ENCODE results near the gene CHL1. TPM values are rescaled to one million over a fixed set of nuclear protein-coding genes. Genes with fewer than 3 reads are reported as not detected.

The CHL1 gene
- total RNA-seq, 2 experiments from 2014 or later = not detected

DNA sequence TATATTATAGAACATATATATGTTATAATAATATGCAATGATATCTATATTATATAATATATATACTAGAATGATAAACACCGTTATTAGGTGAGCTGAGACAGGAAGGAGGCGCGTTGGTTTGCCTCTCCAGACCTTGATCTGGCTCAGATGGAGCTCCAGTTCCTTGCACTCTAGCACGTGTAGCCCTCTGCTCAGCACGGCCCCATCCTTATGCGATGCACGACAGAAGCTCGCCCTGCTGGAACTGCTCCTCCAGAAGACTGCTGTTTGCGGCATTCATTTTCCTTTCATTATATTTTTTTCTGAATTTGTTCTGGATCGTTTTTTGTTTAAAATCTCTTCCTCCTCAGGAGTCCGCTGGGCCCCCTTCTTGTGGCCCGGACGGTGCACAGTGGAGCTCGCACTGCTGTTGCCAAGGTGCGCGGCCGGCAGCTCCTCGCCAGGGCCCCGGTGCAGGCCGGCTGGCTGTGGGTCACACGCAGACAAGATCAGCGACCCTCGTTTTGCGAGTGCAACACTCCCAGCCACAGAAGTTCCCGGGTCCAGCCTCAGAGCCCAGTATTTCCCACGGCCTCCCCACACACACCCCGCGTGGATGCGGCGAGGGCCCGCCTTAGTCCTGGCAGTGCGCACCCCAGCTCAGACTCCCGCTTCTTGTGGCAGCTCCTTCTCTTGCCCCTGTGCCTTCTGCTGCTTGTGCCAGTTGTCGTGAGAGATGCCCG, 112.2 kb downstream of the CHL1 start:
- ATAC-seq (ENCODE audit: low read depth) = no peak
- POLR2A ChIA-PET = no interaction called here
- Mint-ChIP-seq H3K36me3 (no peaks in the 10 kb centered on the region), H3K4me3 (no peak overlapping the region), H3K27me3 (peaks cover 4% of the 10 kb centered on the region), H3K9me3 (no peaks in the 10 kb centered on the region), H3K27ac (no peak overlapping the region), H3K4me1 (no peaks in the 10 kb centered on the region)
- DNase-seq = no peak

DNA sequence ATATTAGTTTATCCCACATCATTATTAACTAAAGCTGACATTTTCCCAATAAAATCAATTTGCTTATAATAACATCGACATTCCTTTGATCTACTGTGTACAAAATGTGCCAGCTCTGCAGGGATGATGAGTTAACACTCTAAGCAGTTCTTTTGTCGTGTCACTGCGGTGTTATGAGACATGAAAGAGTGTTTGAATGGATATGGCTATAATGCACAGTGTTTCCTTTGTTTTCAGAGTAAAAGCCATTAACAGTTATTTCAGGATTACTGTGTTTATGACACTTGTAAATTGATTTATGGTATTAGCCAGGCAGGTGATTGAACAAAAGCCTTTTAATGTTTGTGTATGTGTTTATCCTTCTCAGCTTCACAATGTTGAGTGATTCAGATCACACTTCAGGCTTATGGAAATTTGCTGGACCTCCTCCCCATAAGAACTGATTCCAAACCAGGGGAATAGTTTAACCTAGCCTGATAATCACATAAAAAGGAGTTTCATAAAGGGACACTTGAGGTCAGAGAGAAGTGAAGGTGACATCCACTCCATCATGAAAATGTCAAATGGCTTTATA, 115.7 kb downstream of the CHL1 start:
- no peak overlapping the region for H3K4me3 Mint-ChIP-seq
- no peaks in the 10 kb centered on the region for H3K36me3 Mint-ChIP-seq
- POLR2A ChIA-PET = no interaction called here
- peaks cover 4% of the 10 kb centered on the region for H3K27me3 Mint-ChIP-seq
- H3K9me3 Mint-ChIP-seq = no peaks in the 10 kb centered on the region
- no peaks in the 10 kb centered on the region for H3K4me1 Mint-ChIP-seq
- H3K27ac Mint-ChIP-seq = no peak overlapping the region
- no peak for DNase-seq
- no peak for ATAC-seq (ENCODE audit: low read depth)

DNA sequence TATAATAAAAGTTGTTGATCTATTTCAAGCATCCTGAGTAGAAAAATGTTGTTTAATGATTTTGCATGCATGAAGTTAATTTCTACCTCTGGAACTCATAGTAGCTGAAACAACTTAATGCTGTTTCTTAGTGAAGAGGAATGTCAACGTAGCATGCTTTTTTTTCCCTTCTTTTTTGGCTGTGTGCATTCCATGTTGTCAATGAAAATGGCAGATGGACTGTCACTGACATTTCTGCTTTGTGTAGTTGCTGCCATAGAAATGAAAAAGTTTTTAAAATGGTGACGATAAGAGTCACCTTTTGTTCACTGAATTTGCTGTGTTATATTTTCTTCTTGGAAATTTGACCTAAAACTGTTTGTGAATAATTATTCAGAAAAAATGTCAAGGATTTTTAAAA, 116.3 kb downstream of the CHL1 start:
- Mint-ChIP-seq H3K36me3 (no peaks in the 10 kb centered on the region), H3K27ac (no peak overlapping the region), H3K27me3 (peaks cover 4% of the 10 kb centered on the region), H3K4me3 (no peak overlapping the region), H3K9me3 (no peaks in the 10 kb centered on the region), H3K4me1 (no peaks in the 10 kb centered on the region)
- ATAC-seq (ENCODE audit: low read depth) (no peak), DNase-seq (no peak)
- POLR2A ChIA-PET = no interaction called here

DNA sequence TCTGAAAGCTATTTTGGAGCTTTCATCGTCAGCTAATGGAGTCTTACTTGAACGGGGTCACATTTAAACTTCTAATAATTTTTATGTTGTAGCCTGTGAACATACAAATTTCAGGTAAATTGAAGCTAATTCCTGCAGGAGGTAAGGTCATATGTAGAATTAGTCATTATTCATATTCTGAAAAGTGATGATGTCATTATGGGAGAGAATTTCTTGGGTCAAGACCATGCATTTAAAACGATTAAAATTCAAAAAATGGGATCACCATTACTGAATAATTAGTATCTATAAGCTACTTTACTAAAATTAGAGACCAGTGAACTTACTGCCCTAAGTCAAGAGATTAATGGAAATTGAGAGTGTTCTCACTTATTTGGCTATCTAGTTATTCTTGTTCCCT, 120.4 kb downstream of the CHL1 start:
- H3K36me3 Mint-ChIP-seq = no peaks in the 10 kb centered on the region
- H3K27ac Mint-ChIP-seq = no peak overlapping the region
- H3K9me3 Mint-ChIP-seq = no peaks in the 10 kb centered on the region
- H3K27me3 Mint-ChIP-seq = no peaks in the 10 kb centered on the region
- no peak overlapping the region for H3K4me3 Mint-ChIP-seq
- no peak for ATAC-seq (ENCODE audit: low read depth)
- POLR2A ChIA-PET = no interaction called here
- H3K4me1 Mint-ChIP-seq = no peaks in the 10 kb centered on the region
- no peak for DNase-seq

DNA sequence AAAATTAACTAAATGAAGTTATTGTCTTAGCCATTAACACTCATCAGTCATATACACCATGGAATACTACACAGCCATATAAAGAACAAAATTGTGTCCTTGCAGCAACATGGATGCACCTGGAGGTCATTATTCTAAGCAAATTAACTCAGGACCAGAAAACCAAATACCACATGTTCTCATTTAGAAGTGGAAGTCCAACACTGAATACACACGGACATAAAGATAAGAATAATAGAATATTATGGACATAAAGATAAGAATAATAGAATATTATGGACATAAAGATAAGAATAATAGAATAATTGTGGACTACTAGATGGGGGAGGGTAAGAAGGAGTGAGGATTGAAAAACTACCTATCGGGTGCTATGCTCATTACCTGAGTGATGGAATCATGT, 122.3 kb downstream of the CHL1 start:
- DNase-seq (no peak), ATAC-seq (ENCODE audit: low read depth) (no peak)
- POLR2A ChIA-PET = no interaction called here
- Mint-ChIP-seq H3K27ac (no peak overlapping the region), H3K27me3 (no peaks in the 10 kb centered on the region), H3K4me1 (no peaks in the 10 kb centered on the region), H3K4me3 (no peak overlapping the region), H3K36me3 (no peaks in the 10 kb centered on the region), H3K9me3 (no peaks in the 10 kb centered on the region)

DNA sequence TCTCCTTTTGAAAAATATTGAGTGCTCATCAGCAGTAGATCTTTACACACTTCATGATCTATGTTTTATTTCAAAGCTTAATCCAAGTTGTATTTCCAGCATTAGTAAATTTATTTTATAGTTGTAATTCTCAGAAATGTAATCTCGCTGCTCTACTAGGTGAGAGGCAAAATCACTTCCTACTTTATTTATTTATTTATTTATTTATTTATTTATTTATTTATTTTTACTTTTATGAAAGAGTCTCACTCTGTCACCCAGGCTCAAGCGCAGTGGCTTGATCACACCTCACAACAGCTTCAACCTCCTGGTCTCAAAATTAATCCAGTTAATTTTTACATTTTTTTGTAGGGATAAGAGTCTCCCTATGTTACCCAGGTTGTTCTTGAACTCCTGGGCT, 127.9 kb downstream of the CHL1 start:
- no peaks in the 10 kb centered on the region for H3K9me3 Mint-ChIP-seq
- H3K27ac Mint-ChIP-seq = no peak overlapping the region
- no peak overlapping the region for H3K4me3 Mint-ChIP-seq
- POLR2A ChIA-PET = no interaction called here
- no peaks in the 10 kb centered on the region for H3K4me1 Mint-ChIP-seq
- no peaks in the 10 kb centered on the region for H3K36me3 Mint-ChIP-seq
- ATAC-seq (ENCODE audit: low read depth) = no peak
- DNase-seq = no peak
- no peaks in the 10 kb centered on the region for H3K27me3 Mint-ChIP-seq

DNA sequence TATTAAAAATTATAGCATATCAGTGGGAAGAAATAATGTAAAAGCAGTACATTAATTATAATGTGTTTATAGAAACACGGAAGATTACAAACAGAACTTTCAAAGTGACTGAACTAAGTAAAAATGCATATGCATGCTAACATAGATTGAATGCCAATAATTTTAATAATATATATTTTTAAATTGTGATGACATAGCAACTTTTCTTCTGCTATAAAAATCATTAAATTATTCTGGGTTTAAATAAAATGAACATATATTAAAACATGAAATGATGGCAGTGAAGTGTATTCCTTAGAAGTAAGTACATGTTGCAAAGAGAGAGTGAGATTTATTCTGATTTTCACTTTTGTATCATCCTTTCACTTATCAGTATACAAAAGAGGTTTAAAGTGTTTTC, 128.9 kb downstream of the CHL1 start:
- no peak for ATAC-seq (ENCODE audit: low read depth)
- Mint-ChIP-seq H3K27ac (no peak overlapping the region), H3K4me1 (no peaks in the 10 kb centered on the region), H3K9me3 (no peaks in the 10 kb centered on the region), H3K36me3 (no peaks in the 10 kb centered on the region), H3K27me3 (no peaks in the 10 kb centered on the region), H3K4me3 (no peak overlapping the region)
- POLR2A ChIA-PET = no interaction called here
- DNase-seq = no peak

DNA sequence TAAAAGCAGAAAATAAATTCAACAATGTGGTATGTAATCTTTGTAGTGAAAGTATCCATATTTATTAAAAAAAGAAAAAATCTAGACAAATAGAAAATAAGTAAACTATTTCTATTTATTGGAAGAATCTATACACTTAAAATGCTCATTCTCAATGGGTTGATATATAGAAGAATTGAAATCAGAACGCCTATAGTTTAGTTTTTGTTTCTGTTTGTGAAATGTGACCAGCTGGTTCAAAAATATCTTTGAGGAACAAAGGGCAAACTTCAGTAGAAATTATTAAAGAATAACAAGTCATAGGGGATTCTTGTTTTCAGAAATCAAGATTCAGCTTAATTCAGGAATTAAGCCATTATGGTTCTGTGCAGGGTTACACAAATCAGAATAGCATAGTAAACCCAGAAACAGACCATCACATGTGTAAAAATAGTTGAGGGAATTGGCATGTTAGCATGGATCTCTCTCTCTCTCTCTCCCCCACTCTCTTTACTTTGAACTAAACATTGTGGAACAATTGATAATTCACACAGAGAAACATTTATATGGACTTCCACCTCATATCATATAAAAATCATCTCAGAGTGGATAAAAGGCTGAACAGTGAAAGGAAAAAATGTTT, 134.0 kb downstream of the CHL1 start:
- POLR2A ChIA-PET = no interaction called here
- H3K27ac Mint-ChIP-seq = no peak overlapping the region
- no peaks in the 10 kb centered on the region for H3K27me3 Mint-ChIP-seq
- DNase-seq = no peak
- ATAC-seq (ENCODE audit: low read depth) = no peak
- H3K4me3 Mint-ChIP-seq = no peak overlapping the region
- H3K9me3 Mint-ChIP-seq = no peaks in the 10 kb centered on the region
- H3K4me1 Mint-ChIP-seq = no peaks in the 10 kb centered on the region
- no peaks in the 10 kb centered on the region for H3K36me3 Mint-ChIP-seq

DNA sequence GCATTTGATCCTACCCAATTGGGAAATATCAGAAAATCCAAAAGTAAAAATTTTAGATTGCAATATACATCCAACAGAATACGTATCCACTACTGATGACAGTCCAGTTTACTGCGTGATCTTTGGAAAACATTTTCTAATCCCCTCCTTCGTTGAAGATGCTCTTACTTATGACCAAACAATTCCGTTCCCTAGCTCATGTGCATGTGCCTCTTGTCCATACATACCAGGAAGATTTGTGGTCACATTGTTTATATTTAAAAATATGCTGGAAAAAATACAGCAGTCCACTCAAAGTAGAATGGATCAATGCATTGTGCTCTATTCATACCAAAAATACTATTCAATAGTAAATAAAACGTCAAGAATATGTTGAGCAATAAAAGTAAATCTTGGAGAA, 135.3 kb downstream of the CHL1 start:
- POLR2A ChIA-PET = no interaction called here
- H3K4me3 Mint-ChIP-seq = no peak overlapping the region
- H3K27ac Mint-ChIP-seq = no peak overlapping the region
- no peaks in the 10 kb centered on the region for H3K36me3 Mint-ChIP-seq
- DNase-seq (no peak), ATAC-seq (ENCODE audit: low read depth) (no peak)
- H3K9me3 Mint-ChIP-seq = no peaks in the 10 kb centered on the region
- H3K27me3 Mint-ChIP-seq = no peaks in the 10 kb centered on the region
- H3K4me1 Mint-ChIP-seq = no peaks in the 10 kb centered on the region

DNA sequence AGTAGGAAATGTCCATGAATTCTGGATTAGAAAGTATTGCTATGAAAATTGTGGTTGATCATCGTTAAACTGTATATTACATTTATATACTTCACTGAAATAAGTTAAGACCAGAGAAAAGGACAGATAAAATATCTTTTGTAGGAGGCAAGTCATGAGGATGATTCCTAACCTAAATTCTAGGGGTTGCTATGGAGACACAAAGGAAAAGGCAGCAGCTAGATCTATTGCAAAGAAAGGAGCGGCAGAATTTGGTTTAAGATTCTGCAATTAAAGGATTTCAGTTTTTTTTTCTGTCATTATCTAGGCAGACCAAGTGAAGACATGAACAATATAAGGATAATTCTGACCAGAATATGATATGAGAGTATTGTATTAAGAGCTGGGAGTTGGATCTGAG, 136.1 kb downstream of the CHL1 start:
- Mint-ChIP-seq H3K27me3 (no peaks in the 10 kb centered on the region), H3K27ac (no peak overlapping the region), H3K4me3 (no peak overlapping the region), H3K36me3 (no peaks in the 10 kb centered on the region), H3K9me3 (no peaks in the 10 kb centered on the region), H3K4me1 (no peaks in the 10 kb centered on the region)
- POLR2A ChIA-PET = no interaction called here
- DNase-seq = no peak
- ATAC-seq (ENCODE audit: low read depth) = no peak

DNA sequence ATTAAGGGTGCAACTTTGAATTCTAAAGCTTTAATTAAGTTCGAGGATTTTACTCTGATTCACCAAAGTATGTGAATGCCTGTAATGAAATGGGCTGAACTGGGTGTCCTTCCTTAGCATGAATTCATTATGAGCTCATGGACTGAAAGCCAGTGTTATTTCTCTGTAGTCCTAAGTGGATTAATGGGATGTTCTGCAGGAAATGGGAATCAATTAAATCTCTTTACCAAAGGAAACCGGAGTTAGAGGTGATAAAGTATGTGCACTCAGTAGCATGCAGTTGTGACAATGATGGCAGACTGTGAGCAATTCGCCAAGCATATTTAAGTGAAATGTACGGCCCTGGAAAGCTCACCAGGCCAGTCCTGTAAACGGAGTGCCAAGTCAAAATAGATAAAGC, 138.7 kb downstream of the CHL1 start:
- POLR2A ChIA-PET = no interaction called here
- no peaks in the 10 kb centered on the region for H3K9me3 Mint-ChIP-seq
- no peak overlapping the region for H3K4me3 Mint-ChIP-seq
- H3K36me3 Mint-ChIP-seq = no peaks in the 10 kb centered on the region
- H3K4me1 Mint-ChIP-seq = no peaks in the 10 kb centered on the region
- H3K27ac Mint-ChIP-seq = no peak overlapping the region
- H3K27me3 Mint-ChIP-seq = no peaks in the 10 kb centered on the region
- no peak for ATAC-seq (ENCODE audit: low read depth)
- no peak for DNase-seq

DNA sequence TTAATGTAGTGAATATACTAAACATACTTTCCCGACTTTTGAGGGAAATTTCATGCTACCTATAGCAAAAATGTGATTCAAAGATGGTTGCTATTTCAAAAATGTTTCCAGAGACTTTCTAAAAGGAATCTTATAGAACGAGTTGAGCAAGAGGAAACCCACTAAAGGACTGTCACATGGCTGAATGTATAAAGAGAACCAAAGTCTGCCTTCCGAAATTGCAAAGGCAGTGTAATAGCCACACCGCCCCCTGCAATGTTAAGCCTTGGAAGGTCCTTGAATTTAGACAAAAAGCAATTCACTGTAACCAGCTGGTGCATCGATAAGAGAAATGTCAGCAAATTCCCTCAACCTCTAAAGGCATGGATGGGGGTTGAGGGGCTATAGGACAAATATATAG, 142.8 kb downstream of the CHL1 start:
- DNase-seq (no peak), ATAC-seq (ENCODE audit: low read depth) (no peak)
- no peaks in the 10 kb centered on the region for H3K9me3 Mint-ChIP-seq
- POLR2A ChIA-PET = no interaction called here
- no peaks in the 10 kb centered on the region for H3K27me3 Mint-ChIP-seq
- H3K4me3 Mint-ChIP-seq = no peak overlapping the region
- no peaks in the 10 kb centered on the region for H3K36me3 Mint-ChIP-seq
- H3K4me1 Mint-ChIP-seq = no peaks in the 10 kb centered on the region
- H3K27ac Mint-ChIP-seq = no peak overlapping the region

DNA sequence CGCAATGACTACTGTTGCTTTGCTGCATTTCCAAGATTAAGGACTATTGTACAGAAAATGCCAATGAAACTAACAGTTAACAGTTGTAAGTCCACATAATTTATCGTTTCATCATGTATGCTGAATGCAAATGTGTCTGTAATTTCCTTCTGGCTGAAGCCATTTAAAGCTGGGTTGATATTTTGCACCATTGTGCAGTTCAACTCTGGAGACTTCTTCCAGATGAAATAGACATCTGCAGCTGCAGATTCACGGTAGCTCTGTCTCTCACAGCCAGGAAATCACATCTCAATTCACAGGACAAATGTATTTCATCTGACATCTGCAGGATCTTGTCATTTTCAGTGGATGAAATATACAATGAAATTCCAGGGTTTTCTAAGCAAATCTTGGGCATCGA, 145.4 kb downstream of the CHL1 start:
- Mint-ChIP-seq H3K36me3 (no peaks in the 10 kb centered on the region), H3K4me1 (no peaks in the 10 kb centered on the region), H3K9me3 (no peaks in the 10 kb centered on the region), H3K27me3 (no peaks in the 10 kb centered on the region), H3K27ac (no peak overlapping the region), H3K4me3 (no peak overlapping the region)
- ATAC-seq (ENCODE audit: low read depth) (no peak), DNase-seq (no peak)
- POLR2A ChIA-PET = no interaction called here

DNA sequence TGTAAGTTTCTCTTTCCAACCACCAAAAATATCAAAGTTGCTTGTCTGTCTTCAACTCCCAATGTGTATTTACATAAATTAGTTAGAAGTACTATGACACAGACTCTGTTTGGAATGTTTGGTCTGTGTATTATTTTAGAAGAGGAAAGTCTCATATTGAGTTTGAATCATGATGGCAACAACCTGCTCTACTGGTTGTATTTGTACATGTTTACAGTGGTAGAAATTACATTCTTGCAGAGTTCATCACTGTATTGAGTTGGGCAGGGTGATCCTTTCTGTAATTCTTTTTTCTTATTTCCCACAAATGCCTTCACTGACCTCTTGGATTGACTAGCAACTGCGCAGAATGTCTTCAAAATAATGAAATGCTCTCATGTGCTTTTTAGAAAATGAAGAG, 149.6 kb downstream of the CHL1 start:
- Mint-ChIP-seq H3K27me3 (no peaks in the 10 kb centered on the region), H3K27ac (no peak overlapping the region), H3K4me3 (no peak overlapping the region), H3K4me1 (no peaks in the 10 kb centered on the region), H3K9me3 (no peaks in the 10 kb centered on the region), H3K36me3 (no peaks in the 10 kb centered on the region)
- DNase-seq (no peak), ATAC-seq (ENCODE audit: low read depth) (no peak)
- POLR2A ChIA-PET = no interaction called here
